ENCODE measurements around the gene CDK11B. TPM values are rescaled to one million over a fixed set of nuclear protein-coding genes. Genes with fewer than 3 reads are reported as not detected.

Gene CDK11B
- total RNA-seq, 2 donors from 2014 or later = 31.8 to 33.6 TPM

- DNase-seq = peak; percentile 86
- no peak overlapping the region for H3K4me3 ChIP-seq (ENCODE audit: low read length)
- H3K4me3 Mint-ChIP-seq = no peak overlapping the region
Measured at GRCh38 chr1:1628754-1629429, 29.9 kb downstream of the CDK11B start.

GRCh38 chr1:1627829-1628753, 30.7 kb downstream of the CDK11B start:
- no peak overlapping the region for H3K27ac ChIP-seq (ENCODE audit: low read depth, low read length)
- H3K9ac ChIP-seq (ENCODE audit: extremely low read depth, low read length, poor library complexity, severe bottlenecking) = no peak overlapping the region
- H3K4me1 Mint-ChIP-seq = no peaks in the 10 kb centered on the region
- H3K9me3 Mint-ChIP-seq = peaks cover 2% of the 10 kb centered on the region
- H3K36me3 ChIP-seq (ENCODE audit: control insufficient read depth, insufficient read depth, low read length) = no peaks in the 10 kb centered on the region
- H3K36me3 Mint-ChIP-seq (ENCODE audit: low read depth) = peaks cover 2% of the 10 kb centered on the region
- no peaks in the 10 kb centered on the region for H3K4me1 ChIP-seq (ENCODE audit: control insufficient read depth, insufficient read depth, low read length)
- peaks cover 12% of the 10 kb centered on the region for H3K27me3 Mint-ChIP-seq (ENCODE audit: insufficient read depth)
- peaks cover 14% of the 10 kb centered on the region for H3K27me3 ChIP-seq (ENCODE audit: control insufficient read depth, insufficient read depth, low read length, poor library complexity, severe bottlenecking)
- H3K4me3 ChIP-seq (ENCODE audit: low read length) = no peak overlapping the region
- TF ChIP-seq CTCF (conservative IDR thresholded peaks at IDR 0.05) = no peak
- H3K4me3 Mint-ChIP-seq = no peak overlapping the region
- DNase-seq = peak; percentile 48
- WGBS, 2 experiments (ENCODE audit: insufficient coverage in 1 of 2, insufficient read length in 1 of 2) = 95 to 96% methylated on average over 32 to 53 of the region's 53 CpGs
- H3K9me3 ChIP-seq (ENCODE audit: control insufficient read depth, low read length) = no peaks in the 10 kb centered on the region
- no peak overlapping the region for H3K27ac Mint-ChIP-seq

More at GRCh38 chr1:1628754-1629429, 29.9 kb downstream of the CDK11B start:
- no peak overlapping the region for H3K27ac Mint-ChIP-seq
- H3K4me1 Mint-ChIP-seq = no peaks in the 10 kb centered on the region
- WGBS, 2 experiments (ENCODE audit: insufficient coverage in 1 of 2, insufficient read length in 1 of 2) = 93 to 95% methylated on average over 44 to 53 of the region's 53 CpGs
- Histone ChIP-seq H3K9me3 (ENCODE audit: control insufficient read depth, low read length) (no peaks in the 10 kb centered on the region), H3K4me1 (ENCODE audit: control insufficient read depth, insufficient read depth, low read length) (no peaks in the 10 kb centered on the region), H3K27ac (ENCODE audit: low read depth, low read length) (no peak overlapping the region), H3K9ac (ENCODE audit: extremely low read depth, low read length, poor library complexity, severe bottlenecking) (no peak overlapping the region), H3K27me3 (ENCODE audit: control insufficient read depth, insufficient read depth, low read length, poor library complexity, severe bottlenecking) (peaks cover 14% of the 10 kb centered on the region), H3K36me3 (ENCODE audit: control insufficient read depth, insufficient read depth, low read length) (no peaks in the 10 kb centered on the region)
- TF ChIP-seq CTCF (conservative IDR thresholded peaks at IDR 0.05) = peak; percentile 10
- H3K27me3 Mint-ChIP-seq (ENCODE audit: insufficient read depth) = peaks cover 12% of the 10 kb centered on the region
- H3K36me3 Mint-ChIP-seq (ENCODE audit: low read depth) = peaks cover 2% of the 10 kb centered on the region
- peaks cover 2% of the 10 kb centered on the region for H3K9me3 Mint-ChIP-seq

GRCh38 chr1:1627261-1627828, 31.5 kb downstream of the CDK11B start:
- no peak overlapping the region for H3K9ac ChIP-seq (ENCODE audit: extremely low read depth, low read length, poor library complexity, severe bottlenecking)
- H3K36me3 ChIP-seq (ENCODE audit: control insufficient read depth, insufficient read depth, low read length) = no peaks in the 10 kb centered on the region
- H3K27ac ChIP-seq (ENCODE audit: low read depth, low read length) = no peak overlapping the region
- H3K27me3 Mint-ChIP-seq (ENCODE audit: insufficient read depth) = peaks cover 12% of the 10 kb centered on the region
- peaks cover 4% of the 10 kb centered on the region for H3K36me3 Mint-ChIP-seq (ENCODE audit: low read depth)
- H3K4me1 Mint-ChIP-seq = no peaks in the 10 kb centered on the region
- H3K4me1 ChIP-seq (ENCODE audit: control insufficient read depth, insufficient read depth, low read length) = no peaks in the 10 kb centered on the region
- TF ChIP-seq CTCF (conservative IDR thresholded peaks at IDR 0.05) = no peak
- H3K9me3 Mint-ChIP-seq = peaks cover 2% of the 10 kb centered on the region
- DNase-seq = peak; percentile 50
- 89 to 95% methylated on average over 16 to 37 of the region's 37 CpGs for WGBS, 2 experiments (ENCODE audit: insufficient coverage in 1 of 2, insufficient read length in 1 of 2)
- H3K27me3 ChIP-seq (ENCODE audit: control insufficient read depth, insufficient read depth, low read length, poor library complexity, severe bottlenecking) = peaks cover 13% of the 10 kb centered on the region
- no peaks in the 10 kb centered on the region for H3K9me3 ChIP-seq (ENCODE audit: control insufficient read depth, low read length)
- no peak overlapping the region for H3K27ac Mint-ChIP-seq
- H3K4me3 ChIP-seq (ENCODE audit: low read length) = no peak overlapping the region
- H3K4me3 Mint-ChIP-seq = no peak overlapping the region

Data from endodermal cell (in vitro differentiated cells).